ENCODE results near the gene AMBRA1.

Gene AMBRA1

DNA sequence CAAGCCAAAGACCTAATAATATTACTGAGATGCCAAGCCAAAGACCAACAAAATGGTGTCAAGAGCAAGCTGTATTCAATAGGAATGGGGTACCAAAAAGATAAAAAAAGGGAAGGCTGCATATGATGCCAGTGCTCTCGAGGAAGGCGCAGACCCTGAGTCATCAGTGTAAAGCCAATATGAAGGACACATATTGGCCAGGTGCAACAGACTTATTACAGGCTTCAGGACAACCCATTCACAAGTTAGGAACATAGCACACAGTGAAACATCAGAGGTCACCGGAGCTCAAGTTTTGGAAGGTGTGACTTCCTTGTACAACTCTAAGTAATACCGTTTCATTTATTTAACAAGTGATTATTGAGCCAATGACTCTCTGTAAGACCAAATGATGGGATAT, 58.1 kb downstream of the AMBRA1 start:
- H3K4me1 Mint-ChIP-seq: peaks cover 39% of the 10 kb centered on the region

DNA sequence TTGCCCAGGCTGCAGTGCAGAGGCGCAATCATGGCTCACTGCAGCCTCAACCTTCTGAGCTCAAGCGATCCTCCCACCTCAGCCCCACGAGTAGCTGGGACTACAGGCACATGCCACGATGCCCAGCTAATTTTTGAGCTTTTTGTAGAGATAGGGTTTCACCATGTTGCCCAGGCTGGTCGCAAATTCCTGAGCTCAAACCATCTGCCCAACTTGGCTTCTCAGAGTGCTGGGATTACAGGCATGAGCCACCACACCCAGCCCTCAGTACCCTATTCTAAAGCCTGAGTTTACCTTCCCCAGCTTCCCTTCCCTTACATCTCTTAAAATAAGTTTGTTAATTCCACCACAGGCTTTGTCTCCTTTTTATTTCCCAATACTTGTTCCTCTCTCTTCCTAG, 59.1 kb downstream of the AMBRA1 start:
- no peaks in the 10 kb centered on the region for H3K36me3 Mint-ChIP-seq
- peaks cover 46% of the 10 kb centered on the region for H3K4me1 Mint-ChIP-seq
- H3K9me3 Mint-ChIP-seq: no peaks in the 10 kb centered on the region
- H3K4me3 Mint-ChIP-seq: no peak overlapping the region
- peak overlapping the region; percentile 25 for H3K27ac Mint-ChIP-seq
- H3K27me3 Mint-ChIP-seq: no peaks in the 10 kb centered on the region

More for the DNA sequence above, 58.1 kb downstream of the AMBRA1 start:
- H3K9me3 Mint-ChIP-seq: no peaks in the 10 kb centered on the region
- no peak overlapping the region for H3K27ac Mint-ChIP-seq
- no peaks in the 10 kb centered on the region for H3K36me3 Mint-ChIP-seq
- H3K27me3 Mint-ChIP-seq: no peaks in the 10 kb centered on the region
- no peak overlapping the region for H3K4me3 Mint-ChIP-seq

DNA sequence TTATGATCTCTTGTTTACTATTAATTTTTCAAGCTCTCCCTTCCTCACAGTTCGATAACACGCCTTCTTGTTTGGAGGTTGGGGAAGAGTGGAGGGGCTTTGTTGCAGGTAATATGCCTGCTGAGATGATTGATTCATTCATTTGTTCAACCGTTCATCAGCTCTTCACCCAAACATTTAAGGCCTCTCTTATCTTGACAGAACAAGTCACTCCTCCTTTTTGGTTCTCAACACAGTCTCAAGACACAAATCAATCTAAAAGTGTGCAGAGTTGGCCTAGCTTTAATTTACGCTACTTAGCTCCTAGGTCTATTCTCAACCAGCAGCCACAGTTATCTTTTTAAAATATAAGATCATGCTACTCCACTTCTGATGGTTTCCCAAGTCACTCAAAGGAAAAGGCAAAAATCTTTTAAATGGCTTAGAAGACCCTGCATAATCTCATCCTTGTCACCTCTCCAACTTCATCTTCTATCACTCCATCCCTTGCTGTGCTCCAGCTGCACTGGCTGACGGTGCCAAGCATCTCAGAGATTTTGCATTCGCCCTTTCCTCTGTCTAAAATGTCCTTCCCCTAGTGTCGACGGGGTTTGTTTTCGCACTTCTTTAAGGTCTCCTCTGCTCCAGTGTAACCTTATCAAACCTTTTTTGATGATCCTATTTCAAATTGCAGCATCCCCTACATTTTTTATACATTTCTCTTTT, 60.3 kb downstream of the AMBRA1 start:
- Mint-ChIP-seq H3K36me3 (no peaks in the 10 kb centered on the region), H3K4me3 (no peak overlapping the region), H3K9me3 (no peaks in the 10 kb centered on the region), H3K27ac (peak overlapping the region; percentile 12), H3K27me3 (no peaks in the 10 kb centered on the region), H3K4me1 (peaks cover 58% of the 10 kb centered on the region)

DNA sequence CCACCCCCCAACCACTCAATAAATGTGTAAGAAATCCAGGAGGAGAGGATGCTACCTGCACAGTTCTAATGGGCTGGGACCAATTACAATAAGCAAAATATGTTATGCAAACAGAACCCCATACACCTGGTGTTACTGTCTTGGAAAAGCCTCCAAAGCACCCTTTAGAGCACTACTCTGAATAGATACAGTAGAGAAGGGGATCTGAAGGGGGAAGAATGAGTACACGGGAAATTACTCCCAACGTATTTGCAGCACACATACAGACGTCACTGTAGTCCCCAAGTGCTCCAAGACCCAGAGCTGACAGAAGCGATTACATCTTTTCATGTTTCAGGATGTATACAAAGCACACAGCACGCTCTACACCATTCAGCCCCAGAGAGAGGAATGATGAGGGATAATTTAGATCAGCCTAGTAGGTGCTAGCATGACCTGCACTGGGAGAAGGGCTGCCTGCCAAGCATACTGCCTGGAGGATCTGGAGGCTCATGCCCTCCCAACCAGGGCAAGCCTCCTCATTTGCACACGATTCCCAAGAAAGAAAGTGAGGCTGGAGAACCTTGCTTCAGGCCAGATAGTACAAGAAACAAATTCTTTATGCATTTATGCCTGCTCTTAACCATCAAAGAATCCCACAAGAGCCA, 63.8 kb downstream of the AMBRA1 start:
- Mint-ChIP-seq H3K27me3 (no peaks in the 10 kb centered on the region), H3K9me3 (no peaks in the 10 kb centered on the region), H3K4me1 (peaks cover 45% of the 10 kb centered on the region), H3K4me3 (no peak overlapping the region), H3K27ac (peak overlapping the region; percentile 25), H3K36me3 (peaks cover 5% of the 10 kb centered on the region)

DNA sequence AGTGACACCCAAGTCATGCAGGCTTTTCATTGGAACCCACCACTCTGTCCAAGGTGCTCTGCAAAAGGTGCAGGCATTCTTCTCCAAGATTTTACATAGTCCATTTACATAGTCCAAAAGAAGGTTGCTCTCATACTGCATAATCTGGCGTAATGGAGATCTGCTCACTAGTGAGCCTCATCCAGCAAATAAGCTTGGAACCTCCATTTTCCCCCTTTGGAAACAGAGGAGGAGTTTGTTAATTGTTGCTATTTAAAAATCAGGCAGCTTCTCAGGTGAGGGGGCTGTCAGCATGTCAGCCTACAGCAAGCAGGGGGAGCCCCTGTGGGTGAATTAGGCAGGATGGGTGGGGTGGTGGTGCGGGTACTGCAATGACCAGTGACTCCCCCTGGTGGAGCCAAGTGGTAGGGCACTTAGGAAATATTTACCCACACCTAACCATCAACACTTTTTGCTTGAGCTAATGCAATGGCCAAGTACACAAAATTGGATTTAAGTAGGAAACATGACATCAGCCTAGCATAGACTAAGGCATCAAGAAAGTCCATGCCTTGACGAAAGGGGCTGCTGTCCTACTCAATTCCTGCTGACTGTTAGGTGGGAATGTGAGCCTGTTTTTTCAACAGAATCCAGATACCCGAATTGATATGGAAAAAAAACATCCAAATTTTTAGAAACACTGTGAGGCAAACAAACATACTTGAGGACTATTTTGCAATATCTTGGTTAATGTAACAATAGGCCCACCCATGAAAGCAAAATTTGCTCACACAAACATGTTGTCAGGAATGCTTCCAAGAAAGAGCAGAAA, 64.5 kb downstream of the AMBRA1 start:
- Mint-ChIP-seq H3K36me3 (peaks cover 5% of the 10 kb centered on the region), H3K27me3 (no peaks in the 10 kb centered on the region), H3K4me1 (peaks cover 45% of the 10 kb centered on the region), H3K27ac (no peak overlapping the region), H3K4me3 (peak overlapping the region; percentile 12), H3K9me3 (no peaks in the 10 kb centered on the region)

DNA sequence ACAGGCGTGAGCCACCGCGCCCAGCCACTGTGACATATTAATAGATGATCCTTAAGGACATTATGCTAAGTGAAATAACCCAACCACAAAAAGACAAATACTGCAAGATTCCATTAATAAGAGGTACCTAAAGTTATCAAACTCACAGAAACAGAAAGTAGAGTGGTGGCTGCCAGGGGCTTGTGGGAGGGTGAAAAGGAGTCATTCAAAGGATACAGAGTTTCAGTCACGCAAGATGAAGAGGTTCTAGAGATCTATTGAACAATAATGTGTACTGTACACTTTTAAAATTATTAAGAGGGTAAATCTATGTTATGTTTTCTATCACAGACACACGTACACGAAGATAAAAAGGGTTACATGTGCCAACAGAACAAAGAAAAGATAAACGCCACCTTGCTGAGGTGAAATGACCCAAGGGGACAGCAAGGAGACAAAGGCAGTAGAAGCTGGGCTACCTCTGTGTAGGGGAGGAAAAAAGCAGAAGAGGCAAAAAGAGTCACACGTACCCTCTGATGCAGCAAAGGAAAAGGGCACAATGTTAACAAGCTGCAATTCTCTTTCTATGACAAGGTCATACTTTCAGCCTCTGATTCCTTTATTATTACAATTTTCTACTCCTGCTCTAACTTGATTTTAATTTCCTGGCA, 65.3 kb downstream of the AMBRA1 start:
- Mint-ChIP-seq H3K36me3 (peaks cover 5% of the 10 kb centered on the region), H3K9me3 (no peaks in the 10 kb centered on the region), H3K4me1 (peaks cover 42% of the 10 kb centered on the region), H3K27ac (peak overlapping the region; percentile 74), H3K27me3 (no peaks in the 10 kb centered on the region), H3K4me3 (peak overlapping the region; percentile 12)

DNA sequence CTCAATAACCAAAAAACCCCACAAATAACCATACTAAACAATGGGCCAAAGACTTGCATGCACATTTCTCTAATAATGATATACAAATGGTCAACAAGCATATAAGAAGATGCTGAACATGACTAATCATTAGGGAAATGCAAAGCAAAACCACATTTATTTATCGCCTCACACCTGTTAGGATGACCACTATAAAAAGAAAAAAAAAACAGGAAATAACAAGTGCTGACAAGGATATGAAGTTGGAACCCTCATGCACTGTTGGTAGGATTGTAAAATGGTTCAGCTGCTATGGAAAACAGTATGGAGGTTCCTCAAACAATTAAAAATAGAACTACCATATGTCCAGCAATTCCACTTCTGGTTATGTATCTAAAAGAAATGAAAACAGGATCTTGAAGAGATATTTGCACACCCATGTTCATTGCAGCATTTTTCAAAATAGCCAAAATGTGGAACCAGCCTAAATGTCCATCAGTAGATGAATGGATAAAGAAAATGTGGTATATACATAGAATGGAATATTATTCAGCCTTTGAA, 66.2 kb downstream of the AMBRA1 start:
- Mint-ChIP-seq H3K27me3 (no peaks in the 10 kb centered on the region), H3K36me3 (peaks cover 5% of the 10 kb centered on the region), H3K9me3 (no peaks in the 10 kb centered on the region), H3K4me3 (no peak overlapping the region), H3K4me1 (peaks cover 47% of the 10 kb centered on the region), H3K27ac (no peak overlapping the region)

DNA sequence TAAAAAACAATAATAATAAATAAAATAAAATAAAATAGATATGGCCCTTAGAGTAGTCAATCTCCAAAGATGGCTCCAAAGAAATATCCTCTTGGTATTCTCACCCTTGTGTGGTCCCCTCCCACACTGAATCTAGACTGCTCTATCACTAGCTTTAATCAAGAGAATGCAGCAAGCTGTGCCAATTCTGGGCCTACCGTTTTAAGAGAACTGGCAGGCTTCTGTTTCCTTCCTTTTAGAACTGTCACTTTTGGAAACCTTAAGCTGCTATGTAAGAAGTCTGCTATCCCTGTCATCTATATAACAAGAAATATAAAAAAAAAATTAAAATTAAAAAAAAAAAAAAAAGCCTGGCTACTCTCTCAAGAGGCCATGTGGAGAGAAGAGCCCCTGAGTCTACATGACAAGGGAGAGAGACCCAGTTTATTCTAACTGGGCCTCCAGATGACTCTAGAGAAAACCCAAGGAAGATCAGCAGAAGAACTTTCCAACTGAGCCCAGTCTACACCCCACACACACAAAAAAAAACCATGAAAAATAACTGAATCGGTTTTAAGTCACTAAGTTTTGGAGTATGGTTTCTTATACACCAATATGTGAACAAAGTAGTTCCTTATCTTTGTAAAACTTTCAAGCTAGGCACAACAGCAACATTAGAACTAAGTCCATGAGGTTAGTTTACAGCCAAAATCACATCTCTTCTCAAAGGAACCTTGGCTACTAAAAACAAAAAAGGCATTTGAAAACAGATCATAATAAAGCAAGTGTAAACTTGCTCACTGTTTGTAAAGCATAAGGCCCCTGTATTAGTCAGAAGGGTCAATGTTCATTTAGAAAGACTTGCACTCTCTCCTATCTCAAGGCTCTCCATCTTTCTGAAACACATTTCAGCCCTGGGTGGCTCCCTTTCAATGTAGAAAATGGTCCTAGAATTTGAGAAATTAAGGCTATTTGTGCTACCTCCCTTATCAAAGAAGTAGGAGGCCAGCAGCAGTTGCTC, 67.3 kb downstream of the AMBRA1 start:
- H3K4me1 Mint-ChIP-seq: peaks cover 59% of the 10 kb centered on the region
- H3K27me3 Mint-ChIP-seq: no peaks in the 10 kb centered on the region
- peaks cover 5% of the 10 kb centered on the region for H3K36me3 Mint-ChIP-seq
- H3K4me3 Mint-ChIP-seq: no peak overlapping the region
- no peaks in the 10 kb centered on the region for H3K9me3 Mint-ChIP-seq
- H3K27ac Mint-ChIP-seq: no peak overlapping the region

DNA sequence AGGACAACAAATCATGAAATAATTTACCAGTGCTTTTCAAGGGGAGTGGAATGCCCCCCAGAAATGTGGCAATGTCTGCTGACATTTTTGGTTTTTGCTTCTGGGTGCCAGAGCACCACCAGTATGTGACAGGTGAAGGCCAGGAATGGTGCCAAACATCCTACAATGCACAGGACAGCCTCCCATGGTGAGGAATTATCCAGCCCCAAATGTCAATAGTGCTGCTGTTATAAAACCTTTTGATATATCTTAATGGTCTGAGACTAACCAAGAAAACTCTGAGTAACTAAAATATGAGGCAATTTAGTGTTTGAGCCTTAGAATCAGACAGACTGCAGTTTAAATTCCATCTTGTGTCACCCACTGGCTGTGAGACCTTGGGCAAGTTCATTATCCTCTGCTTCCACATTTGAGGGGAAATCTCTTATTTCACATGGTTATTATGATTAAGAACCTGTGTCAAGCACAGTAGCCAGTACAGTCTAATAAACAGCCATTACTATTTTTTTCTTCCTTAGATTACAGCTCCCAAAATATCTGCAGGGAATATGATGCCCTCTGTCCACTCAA, 69.5 kb downstream of the AMBRA1 start:
- Mint-ChIP-seq H3K4me3 (no peak overlapping the region), H3K36me3 (peaks cover 5% of the 10 kb centered on the region), H3K4me1 (peaks cover 45% of the 10 kb centered on the region), H3K27me3 (no peaks in the 10 kb centered on the region), H3K27ac (no peak overlapping the region), H3K9me3 (no peaks in the 10 kb centered on the region)

DNA sequence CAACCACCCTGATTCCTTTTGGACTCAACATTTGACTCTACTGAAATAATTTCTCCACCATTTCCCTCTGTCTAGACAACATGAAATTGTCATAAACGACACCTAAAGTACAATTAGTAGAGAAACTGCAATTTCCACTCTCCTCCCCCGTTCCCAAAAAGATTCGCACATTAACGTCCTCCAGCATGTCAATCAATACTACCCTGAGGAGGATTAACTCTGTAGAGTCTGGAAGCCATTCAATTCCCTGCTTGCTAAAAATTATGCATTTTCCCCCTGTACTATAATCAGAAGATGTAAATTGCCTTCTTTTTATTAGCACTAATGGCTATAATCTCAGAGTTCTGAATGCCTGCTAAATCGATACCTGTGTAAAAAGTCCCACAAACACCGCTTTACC, 70.5 kb downstream of the AMBRA1 start:
- H3K27ac Mint-ChIP-seq: no peak overlapping the region
- no peak overlapping the region for H3K4me3 Mint-ChIP-seq
- peaks cover 5% of the 10 kb centered on the region for H3K36me3 Mint-ChIP-seq
- H3K4me1 Mint-ChIP-seq: peaks cover 43% of the 10 kb centered on the region
- no peaks in the 10 kb centered on the region for H3K27me3 Mint-ChIP-seq
- H3K9me3 Mint-ChIP-seq: no peaks in the 10 kb centered on the region

DNA sequence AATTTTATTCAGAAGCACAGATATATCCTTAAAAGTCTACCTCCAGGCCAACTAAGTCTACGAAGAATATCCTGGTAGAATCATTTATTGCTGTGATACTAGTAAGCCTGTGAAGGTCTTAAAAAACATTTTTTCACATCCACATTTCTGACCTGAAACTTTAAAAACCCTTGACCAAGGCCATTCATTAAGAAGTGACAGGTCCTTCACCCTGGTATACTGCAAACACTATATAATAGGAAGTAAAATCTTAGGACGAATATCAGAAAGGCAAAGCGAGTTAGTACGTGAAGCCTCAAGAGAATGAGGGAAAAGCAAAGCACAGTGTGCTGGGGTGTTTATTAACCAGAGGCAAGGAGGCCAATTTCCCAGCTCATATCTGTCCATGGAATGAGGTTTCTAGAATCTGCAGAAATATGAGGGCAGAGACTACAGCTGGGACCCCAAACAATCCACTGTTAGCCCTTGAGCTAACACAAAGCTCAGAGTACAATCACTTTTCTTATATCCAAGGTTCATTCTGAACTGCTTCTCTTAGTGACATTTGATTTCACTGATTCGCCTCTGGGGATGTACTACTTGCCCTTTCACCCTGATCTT, 71.0 kb downstream of the AMBRA1 start:
- Mint-ChIP-seq H3K4me1 (peaks cover 41% of the 10 kb centered on the region), H3K27me3 (no peaks in the 10 kb centered on the region), H3K36me3 (peaks cover 5% of the 10 kb centered on the region), H3K4me3 (no peak overlapping the region), H3K9me3 (no peaks in the 10 kb centered on the region), H3K27ac (no peak overlapping the region)

DNA sequence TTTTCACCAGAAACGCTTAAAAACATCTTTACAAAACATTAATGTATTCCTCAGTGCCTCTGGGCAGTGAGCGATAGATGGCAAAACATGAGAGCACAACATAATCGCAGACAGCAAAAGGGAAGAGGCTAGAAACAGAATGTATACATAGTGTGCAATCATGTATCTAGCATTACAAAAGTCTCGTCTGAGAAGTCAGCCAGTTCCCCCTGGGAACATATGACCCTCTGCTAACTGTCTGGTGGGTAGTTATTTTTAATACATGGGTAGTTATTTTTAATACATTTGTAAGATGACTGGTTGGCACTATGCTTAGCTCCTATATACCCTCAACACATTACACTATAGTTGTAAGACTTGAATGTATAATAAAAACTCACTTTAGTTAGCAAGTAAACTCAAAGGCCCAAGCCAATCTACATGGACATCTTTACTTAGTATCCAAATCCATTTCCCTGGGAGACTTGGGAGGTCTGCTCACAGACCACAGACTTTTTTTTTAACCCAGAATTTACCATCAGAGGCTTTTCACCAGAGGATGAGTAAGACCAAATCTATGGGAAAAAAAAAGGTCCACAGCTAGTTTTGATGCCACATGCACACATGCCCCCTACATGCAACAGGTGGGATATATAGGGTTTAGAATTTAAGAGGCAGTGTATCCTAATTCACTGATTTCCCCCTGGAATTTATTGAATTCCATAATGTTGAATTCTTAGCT, 71.7 kb downstream of the AMBRA1 start:
- Mint-ChIP-seq H3K27me3 (no peaks in the 10 kb centered on the region), H3K27ac (no peak overlapping the region), H3K9me3 (no peaks in the 10 kb centered on the region), H3K4me1 (peaks cover 37% of the 10 kb centered on the region), H3K36me3 (peaks cover 2% of the 10 kb centered on the region), H3K4me3 (no peak overlapping the region)

DNA sequence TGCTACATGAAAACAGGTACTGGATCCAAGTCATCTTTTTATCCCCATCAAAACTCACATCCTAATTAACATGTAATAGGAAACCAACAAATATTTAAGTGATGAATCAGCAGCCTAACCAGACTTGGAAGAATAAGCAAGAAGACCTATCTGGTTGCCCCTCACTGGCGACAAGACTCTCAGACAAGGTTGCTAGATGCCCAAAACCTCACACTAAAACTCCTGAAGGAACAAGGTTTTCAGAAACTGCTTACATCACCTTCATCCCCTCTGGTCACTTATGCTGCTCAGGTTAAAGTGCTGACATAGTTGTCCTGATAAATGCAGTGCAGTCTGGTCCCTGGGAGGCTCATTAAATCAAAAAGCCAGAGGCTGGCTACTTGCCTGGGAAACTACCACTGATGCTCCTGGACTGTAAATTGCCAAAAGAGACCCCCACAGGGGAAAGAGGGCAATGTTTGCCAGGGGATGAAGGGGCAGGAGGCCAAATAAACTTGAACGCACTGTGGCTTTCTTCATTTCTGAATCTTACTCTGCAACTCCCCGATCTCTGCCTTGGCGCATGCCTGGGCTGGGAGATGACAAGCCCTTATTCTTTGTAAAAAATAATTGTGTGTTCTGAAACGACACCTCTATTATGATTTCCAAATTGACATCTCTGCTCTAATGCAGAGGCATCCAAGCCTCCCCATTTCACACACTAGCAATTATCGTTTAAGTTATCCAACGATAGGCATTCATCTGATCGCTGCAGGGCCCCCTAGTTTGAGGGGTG, 72.7 kb downstream of the AMBRA1 start:
- Mint-ChIP-seq H3K36me3 (no peaks in the 10 kb centered on the region), H3K27ac (no peak overlapping the region), H3K4me1 (peaks cover 37% of the 10 kb centered on the region), H3K27me3 (no peaks in the 10 kb centered on the region), H3K9me3 (no peaks in the 10 kb centered on the region), H3K4me3 (no peak overlapping the region)

All from activated naive CD4-positive, alpha-beta T cell treated with anti-CD3 and anti-CD28 coated beads, Interleukin-2, amount 50 U/mL, for 24 hours (primary cell).